ENCODE measurements around the gene KCTD5.
"Not testable (repeated sequence)": the region's sequence is repeated elsewhere in the genome, so short reads cannot be mapped to it uniquely, and the experiment has no call there.

The KCTD5 gene

GRCh38 chr16:2682209-2683021 is at the start of gene KCTD5:
Gene KCTD5 (plus strand): TSS chr16:2682523. CDS start chr16:2682549, 26 bp downstream.
- peak; percentile 96 for DNase-seq

- not testable (repeated sequence) for DNase-seq
These were observed 43.1 kb upstream of the KCTD5 start for GRCh38 chr16:2639071-2639721.

GRCh38 chr16:2639722-2640072 is 42.6 kb upstream of the KCTD5 start:
- not testable (repeated sequence) for DNase-seq

GRCh38 chr16:2642561-2642960 is 39.8 kb upstream of the KCTD5 start:
- not testable (repeated sequence) for DNase-seq

GRCh38 chr16:2644754-2645453 is 37.4 kb upstream of the KCTD5 start:
- DNase-seq = not testable (repeated sequence)

GRCh38 chr16:2651268-2651871 is 31.0 kb upstream of the KCTD5 start:
- DNase-seq = not testable (repeated sequence)

GRCh38 chr16:2653915-2654314 is 28.4 kb upstream of the KCTD5 start:
- not testable (repeated sequence) for DNase-seq

GRCh38 chr16:2654949-2655348 is 27.4 kb upstream of the KCTD5 start:
- not testable (repeated sequence) for DNase-seq

GRCh38 chr16:2656985-2657384 is 25.3 kb upstream of the KCTD5 start:
- no peak for DNase-seq

GRCh38 chr16:2657803-2658202 is 24.5 kb upstream of the KCTD5 start:
- DNase-seq = not testable (repeated sequence)

- not testable (repeated sequence) for DNase-seq
These were observed 22.8 kb upstream of the KCTD5 start for GRCh38 chr16:2659560-2659959.

- not testable (repeated sequence) for DNase-seq
These were observed 22.2 kb upstream of the KCTD5 start for GRCh38 chr16:2660014-2660662.

GRCh38 chr16:2660755-2661373 is 21.5 kb upstream of the KCTD5 start:
- DNase-seq = not testable (repeated sequence)

- peak; percentile 67 for DNase-seq
These were observed 18.5 kb upstream of the KCTD5 start for GRCh38 chr16:2663553-2664546.

- DNase-seq = no peak
These were observed 17.7 kb upstream of the KCTD5 start for GRCh38 chr16:2664574-2664982.

GRCh38 chr16:2666671-2667070 is 15.7 kb upstream of the KCTD5 start:
- DNase-seq = not testable (repeated sequence)

- DNase-seq = not testable (repeated sequence)
These were observed 12.7 kb upstream of the KCTD5 start for GRCh38 chr16:2669587-2669986.

GRCh38 chr16:2670017-2670416 is 12.3 kb upstream of the KCTD5 start:
- DNase-seq = peak; percentile 65

GRCh38 chr16:2671193-2671592 is 11.1 kb upstream of the KCTD5 start:
- peak; percentile 28 for DNase-seq

GRCh38 chr16:2671741-2672140 is 10.6 kb upstream of the KCTD5 start:
- no peak for DNase-seq

Data from hematopoietic multipotent progenitor cell treated with erythropoietin and hydrocortisone succinate and interleukin-3 and kit ligand, for 8 days (in vitro differentiated cells).